ENCODE data around the gene COL4A2. TPM values are rescaled to one million over a fixed set of nuclear protein-coding genes. Genes with fewer than 3 reads are reported as not detected.
"Not testable (repeated sequence)": the region's sequence is repeated elsewhere in the genome, so short reads cannot be mapped to it uniquely, and the experiment has no call there.

The COL4A2 gene
- total RNA-seq, 1 donor from 2014 or later: 91.2 TPM

- ATAC-seq (ENCODE audit: poor library complexity); intact Hi-C loops (cut with DNase I); DNase-seq: not testable (repeated sequence)
Measured at GRCh38 chr13:110313261-110313660, 6.2 kb downstream of the COL4A2 start.

GRCh38 chr13:110313733-110314132 is 6.6 kb downstream of the COL4A2 start:
- DNase-seq; intact Hi-C loops (cut with DNase I); ATAC-seq (ENCODE audit: poor library complexity): not testable (repeated sequence)

DNA sequence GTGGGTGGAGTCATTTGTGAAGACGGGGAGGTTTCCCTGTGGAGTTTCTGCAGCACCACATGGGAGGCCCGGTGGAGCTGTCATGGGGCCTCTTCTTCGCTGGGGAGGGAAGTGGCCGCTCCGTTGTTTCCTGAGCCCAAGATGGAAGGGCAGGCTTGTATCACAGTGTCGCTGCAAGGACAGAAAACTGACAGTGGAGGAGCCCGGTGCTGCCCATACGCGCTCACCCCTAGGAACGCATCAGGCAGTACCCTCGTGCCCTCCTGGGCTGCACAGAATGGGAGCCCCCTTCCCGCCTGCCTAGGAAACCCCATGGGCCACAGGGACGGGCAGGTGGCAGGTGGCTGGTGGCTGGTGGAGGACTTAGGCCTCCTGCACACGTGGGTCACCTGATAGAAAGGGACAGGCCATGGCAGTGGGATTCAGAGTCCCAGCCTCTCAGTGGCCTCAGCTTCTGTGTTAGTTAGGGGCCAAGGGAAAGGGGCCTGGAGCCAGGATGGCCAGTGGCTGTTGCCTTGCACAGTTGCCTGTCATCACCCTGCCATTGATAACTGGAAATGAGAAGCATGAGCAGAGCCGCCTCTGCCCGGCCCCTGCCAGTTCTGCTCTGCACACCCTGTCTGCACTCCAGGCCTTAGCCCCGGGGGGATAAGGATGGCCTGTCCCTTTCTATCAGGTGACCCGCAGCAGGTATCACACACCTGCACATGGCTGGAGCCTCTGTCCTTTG is 7.6 kb downstream of the COL4A2 start:
- peak; percentile 77 for DNase-seq
- intact Hi-C loops (cut with DNase I): no loop called here
- ATAC-seq (ENCODE audit: poor library complexity): peak; percentile 89

GRCh38 chr13:110316196-110316595 is 9.1 kb downstream of the COL4A2 start:
- intact Hi-C loops (cut with DNase I): no loop called here
- no peak for ATAC-seq (ENCODE audit: poor library complexity)
- no peak for DNase-seq

- intact Hi-C loops (cut with DNase I): no loop called here
- DNase-seq (no peak), ATAC-seq (ENCODE audit: poor library complexity) (no peak)
Measured at GRCh38 chr13:110317093-110317492, 10.0 kb downstream of the COL4A2 start.

- intact Hi-C loops (cut with DNase I): no loop called here
- no peak for DNase-seq
- ATAC-seq (ENCODE audit: poor library complexity): no peak
Measured at GRCh38 chr13:110317496-110318195, 10.6 kb downstream of the COL4A2 start.

DNA sequence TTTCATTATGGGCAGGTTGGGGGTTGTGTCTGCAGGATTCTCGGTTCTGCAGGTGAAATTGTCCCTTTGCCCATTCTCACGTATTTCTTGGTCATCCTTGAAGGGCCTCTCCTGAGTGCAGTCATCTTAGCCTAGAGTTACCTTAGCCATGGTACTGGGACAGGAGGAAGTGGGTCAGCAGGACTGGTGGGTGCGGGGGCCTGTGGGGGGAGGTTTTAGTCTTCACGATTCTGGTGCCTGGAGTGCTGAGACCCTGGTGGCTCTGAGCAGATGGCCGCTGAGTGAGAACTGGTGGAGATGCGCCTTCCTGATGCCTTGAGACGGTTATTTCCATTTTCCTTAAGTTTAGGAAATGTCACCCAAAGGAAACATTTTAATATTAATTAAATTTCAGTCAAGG is 11.8 kb downstream of the COL4A2 start:
- ATAC-seq (ENCODE audit: poor library complexity) (no peak), DNase-seq (no peak)
- intact Hi-C loops (cut with DNase I): no loop called here

- ATAC-seq (ENCODE audit: poor library complexity) (no peak), DNase-seq (no peak)
- intact Hi-C loops (cut with DNase I): no loop called here
Measured at GRCh38 chr13:110319397-110319773, 12.3 kb downstream of the COL4A2 start.

DNA sequence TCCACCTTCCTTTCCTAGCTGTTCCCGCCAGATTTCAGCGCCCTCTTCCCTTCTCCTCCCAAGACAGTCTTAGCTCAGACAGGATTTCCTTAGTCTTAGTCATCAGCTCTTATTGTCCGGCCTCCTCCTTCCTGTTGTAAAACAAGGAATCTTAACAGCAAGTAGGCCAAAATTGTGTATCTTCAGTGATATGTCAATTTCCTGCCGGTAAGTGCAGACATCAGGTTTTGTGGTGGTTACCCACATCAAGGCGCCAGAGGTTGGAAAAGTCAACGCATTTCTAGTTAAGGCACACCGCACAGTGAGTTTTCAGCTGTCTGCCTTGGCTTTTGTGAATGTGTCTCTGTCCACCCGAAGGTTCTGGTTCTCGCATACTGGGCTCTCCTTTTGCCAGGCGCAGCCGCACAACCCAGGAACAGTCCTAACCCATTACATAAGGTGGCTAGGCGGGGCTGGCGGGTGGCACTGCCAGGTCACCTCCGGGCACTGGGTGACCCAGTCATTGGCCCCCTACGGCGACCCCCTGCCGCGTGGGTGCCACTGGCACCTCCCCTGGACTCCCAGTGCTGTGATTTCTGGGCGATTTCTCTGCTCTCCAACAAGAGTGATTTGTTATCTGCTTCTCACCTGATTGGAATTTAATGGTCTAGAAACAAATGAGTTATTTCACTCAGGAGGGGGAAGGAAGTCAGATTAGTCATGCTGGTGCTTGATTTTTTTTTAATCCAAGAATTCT is 12.9 kb downstream of the COL4A2 start:
- intact Hi-C loops (cut with DNase I): no loop called here
- DNase-seq (no peak), ATAC-seq (ENCODE audit: poor library complexity) (no peak)

- ATAC-seq (ENCODE audit: poor library complexity) (no peak), DNase-seq (no peak)
- intact Hi-C loops (cut with DNase I): no loop called here
Measured at GRCh38 chr13:110320645-110321044, 13.6 kb downstream of the COL4A2 start.

- DNase-seq; intact Hi-C loops (cut with DNase I); ATAC-seq (ENCODE audit: poor library complexity): not testable (repeated sequence)
Measured at GRCh38 chr13:110321573-110321972, 14.5 kb downstream of the COL4A2 start.

- no peak for DNase-seq
- intact Hi-C loops (cut with DNase I): no loop called here
- no peak for ATAC-seq (ENCODE audit: poor library complexity)
Measured at GRCh38 chr13:110322126-110322827, 15.2 kb downstream of the COL4A2 start.

DNA sequence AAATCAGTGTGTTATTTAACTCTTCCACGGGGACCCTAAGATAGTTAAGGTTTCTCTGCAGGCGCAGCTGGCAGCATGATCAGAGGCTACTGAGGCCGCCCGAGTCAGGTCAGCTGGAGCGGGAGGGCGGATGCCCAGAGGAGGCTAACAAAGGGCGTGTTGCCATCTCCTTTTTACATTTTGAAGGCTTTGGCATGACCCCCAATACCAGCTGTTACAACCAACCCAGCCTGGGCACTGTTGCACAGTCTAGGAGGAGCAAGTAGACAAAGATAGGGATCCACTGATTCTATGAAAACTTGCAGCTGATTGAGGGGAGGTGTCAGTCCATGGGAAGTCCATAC is 15.7 kb downstream of the COL4A2 start:
- ATAC-seq (ENCODE audit: poor library complexity): no peak
- intact Hi-C loops (cut with DNase I): no loop called here
- DNase-seq: no peak

- no peak for ATAC-seq (ENCODE audit: poor library complexity)
- DNase-seq: no peak
- intact Hi-C loops (cut with DNase I): no loop called here
Measured at GRCh38 chr13:110323172-110323891, 16.2 kb downstream of the COL4A2 start.

- intact Hi-C loops (cut with DNase I): no loop called here
- ATAC-seq (ENCODE audit: poor library complexity) (no peak), DNase-seq (no peak)
Measured at GRCh38 chr13:110324026-110324749, 17.1 kb downstream of the COL4A2 start.

DNA sequence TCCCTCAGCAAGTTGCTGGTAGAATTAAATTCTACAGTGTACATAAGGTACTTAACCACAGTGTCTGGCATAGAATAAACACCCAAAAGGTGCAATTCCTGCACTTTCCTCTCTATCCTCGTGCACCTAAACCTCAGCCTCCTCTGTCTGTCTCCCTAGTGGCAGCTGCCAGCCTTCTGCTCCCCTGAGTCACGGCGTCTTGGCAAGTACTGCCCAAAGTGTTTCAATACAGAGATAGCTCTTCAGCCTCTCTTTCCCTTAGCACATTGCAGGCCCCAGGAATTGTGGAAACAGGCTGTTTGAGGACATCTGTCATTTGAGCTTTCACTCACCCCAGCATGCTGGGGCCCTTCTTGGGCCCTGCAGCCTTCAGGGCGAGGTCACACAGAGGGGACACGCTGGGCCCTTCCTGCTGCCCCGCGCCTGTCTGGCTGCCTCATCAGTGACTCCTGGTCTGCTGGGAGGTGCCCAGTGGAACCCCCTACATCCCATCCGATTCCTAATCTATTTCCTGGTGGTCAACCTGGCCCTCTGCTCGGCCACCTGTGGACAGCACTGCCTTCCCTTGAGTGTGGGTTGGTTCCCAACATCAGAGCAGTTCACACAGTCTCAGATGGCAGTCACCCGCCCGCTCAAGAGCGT is 19.3 kb downstream of the COL4A2 start:
- ATAC-seq (ENCODE audit: poor library complexity) (peak; percentile 48), DNase-seq (no peak)
- intact Hi-C loops (cut with DNase I): no loop called here

GRCh38 chr13:110327051-110327721 is 20.1 kb downstream of the COL4A2 start:
- no peak for ATAC-seq (ENCODE audit: poor library complexity)
- DNase-seq: no peak
- intact Hi-C loops (cut with DNase I): no loop called here

Measured in Right ventricle myocardium superior (tissue), 1 donor.